ENCODE data around the gene TRAF1.

TRAF1 gene

DNA sequence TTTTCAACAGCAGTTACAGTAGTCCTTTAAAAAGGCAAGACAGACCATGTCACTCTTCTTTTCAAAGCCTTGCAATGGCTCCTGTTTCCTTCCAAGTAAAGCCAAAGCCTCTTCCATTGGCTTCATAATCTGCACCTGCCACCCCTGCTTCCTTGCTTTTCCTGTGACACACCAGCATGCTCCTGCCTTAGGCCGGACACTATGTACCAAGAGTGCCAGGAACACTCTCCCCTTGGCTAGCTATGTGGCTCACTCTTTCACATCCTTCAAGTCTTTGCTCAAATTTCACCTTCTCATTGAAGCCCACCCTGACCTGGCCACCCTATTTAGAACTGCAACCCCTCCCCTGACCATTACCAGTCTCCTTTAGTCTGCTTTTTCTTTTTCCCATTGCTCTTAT lies 22.2 kb upstream of the TRAF1 start:
- TF ChIP-seq, protein P1, sequence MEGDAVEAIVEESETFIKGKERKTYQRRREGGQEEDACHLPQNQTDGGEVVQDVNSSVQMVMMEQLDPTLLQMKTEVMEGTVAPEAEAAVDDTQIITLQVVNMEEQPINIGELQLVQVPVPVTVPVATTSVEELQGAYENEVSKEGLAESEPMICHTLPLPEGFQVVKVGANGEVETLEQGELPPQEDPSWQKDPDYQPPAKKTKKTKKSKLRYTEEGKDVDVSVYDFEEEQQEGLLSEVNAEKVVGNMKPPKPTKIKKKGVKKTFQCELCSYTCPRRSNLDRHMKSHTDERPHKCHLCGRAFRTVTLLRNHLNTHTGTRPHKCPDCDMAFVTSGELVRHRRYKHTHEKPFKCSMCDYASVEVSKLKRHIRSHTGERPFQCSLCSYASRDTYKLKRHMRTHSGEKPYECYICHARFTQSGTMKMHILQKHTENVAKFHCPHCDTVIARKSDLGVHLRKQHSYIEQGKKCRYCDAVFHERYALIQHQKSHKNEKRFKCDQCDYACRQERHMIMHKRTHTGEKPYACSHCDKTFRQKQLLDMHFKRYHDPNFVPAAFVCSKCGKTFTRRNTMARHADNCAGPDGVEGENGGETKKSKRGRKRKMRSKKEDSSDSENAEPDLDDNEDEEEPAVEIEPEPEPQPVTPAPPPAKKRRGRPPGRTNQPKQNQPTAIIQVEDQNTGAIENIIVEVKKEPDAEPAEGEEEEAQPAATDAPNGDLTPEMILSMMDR (conservative IDR thresholded peaks at IDR 0.05) = no peak
- no peak overlapping the region for H3K27ac ChIP-seq

DNA sequence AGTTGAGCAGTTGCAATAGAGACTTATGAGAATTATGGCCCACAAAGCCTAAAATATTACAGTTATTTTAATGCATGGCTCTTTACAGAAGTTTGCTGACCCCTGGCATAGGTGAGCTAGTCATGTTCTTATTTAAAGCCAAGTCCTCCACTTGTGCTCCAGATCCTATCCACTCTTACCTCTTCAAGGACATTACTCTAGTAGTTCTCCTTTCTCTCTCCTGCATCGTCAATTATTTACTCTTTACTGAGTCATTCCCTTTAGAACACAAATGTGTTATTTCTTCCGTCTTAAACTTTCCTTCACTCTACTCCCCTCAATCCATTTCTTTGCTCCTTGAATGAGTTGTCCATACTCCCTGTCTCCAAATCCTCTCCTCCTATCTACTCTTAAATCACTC lies 20.6 kb upstream of the TRAF1 start:
- TF ChIP-seq, protein P1 (conservative IDR thresholded peaks at IDR 0.05) = no peak
- no peak overlapping the region for H3K27ac ChIP-seq

DNA sequence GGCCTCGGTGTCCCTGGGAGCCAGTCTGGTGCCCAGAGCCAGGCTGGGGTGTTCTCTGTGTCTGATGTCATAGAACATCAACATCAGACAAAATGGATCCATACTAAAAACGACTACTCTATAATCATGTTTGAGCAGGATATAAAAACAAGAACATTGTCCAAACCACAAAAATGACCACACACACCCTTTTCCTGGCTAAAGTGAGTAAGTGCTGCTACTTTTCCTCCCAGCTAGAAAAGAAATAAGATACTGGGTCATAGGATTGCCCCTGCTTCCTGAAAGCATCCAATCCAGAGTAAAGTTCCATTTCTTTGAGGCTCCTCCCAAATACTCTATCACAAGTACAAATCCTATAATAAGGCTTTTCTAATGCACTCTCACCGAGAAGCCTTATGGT lies 19.7 kb upstream of the TRAF1 start:
- TF ChIP-seq, protein P1 (conservative IDR thresholded peaks at IDR 0.05) = no peak
- no peak overlapping the region for H3K27ac ChIP-seq

DNA sequence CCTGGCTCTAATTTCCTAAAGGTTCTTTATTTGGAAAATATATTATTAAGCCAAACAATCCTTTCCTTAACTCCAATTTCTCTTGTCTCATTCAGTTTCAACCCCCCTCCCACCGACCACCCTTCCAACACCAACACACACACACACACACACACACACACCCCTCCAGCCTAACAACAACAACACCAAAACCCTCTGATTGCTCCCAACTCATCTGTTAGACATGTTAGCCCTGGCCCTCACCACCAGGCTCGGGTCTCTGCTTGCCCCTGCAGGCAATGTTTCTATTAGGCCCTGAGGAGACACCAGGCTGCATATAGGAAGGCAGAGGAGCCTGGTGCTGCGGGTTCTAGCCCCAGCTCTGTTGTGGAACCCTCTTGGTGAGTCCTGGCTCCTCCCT lies 18.4 kb upstream of the TRAF1 start:
- H3K27ac ChIP-seq = peak overlapping the region; percentile 95; the same call in 1 of the 2 replicates
- TF ChIP-seq, protein P1 (conservative IDR thresholded peaks at IDR 0.05) = no peak

DNA sequence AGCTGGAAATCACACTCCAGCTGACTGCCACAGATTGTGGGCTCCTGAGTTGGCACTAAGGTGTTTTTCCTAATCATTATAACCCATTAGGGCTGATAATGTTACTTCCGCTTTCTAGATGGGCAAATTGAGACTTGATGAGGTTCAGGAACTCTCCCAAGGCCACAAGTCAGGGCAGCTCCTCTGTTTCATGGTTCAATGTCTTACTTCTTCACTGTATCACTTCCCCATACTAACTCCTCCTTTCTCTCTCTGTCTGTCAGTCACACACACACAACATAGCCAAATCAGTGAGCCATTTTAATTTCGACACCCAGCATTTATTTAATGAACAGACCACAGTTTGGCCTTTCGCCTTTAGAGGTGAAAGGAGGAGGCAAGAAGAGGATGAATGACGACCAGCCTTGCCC lies 17.8 kb upstream of the TRAF1 start:
- TF ChIP-seq, protein P1 (conservative IDR thresholded peaks at IDR 0.05) = no peak
- peak overlapping the region; percentile 95; the same call in 1 of the 2 replicates for H3K27ac ChIP-seq

DNA sequence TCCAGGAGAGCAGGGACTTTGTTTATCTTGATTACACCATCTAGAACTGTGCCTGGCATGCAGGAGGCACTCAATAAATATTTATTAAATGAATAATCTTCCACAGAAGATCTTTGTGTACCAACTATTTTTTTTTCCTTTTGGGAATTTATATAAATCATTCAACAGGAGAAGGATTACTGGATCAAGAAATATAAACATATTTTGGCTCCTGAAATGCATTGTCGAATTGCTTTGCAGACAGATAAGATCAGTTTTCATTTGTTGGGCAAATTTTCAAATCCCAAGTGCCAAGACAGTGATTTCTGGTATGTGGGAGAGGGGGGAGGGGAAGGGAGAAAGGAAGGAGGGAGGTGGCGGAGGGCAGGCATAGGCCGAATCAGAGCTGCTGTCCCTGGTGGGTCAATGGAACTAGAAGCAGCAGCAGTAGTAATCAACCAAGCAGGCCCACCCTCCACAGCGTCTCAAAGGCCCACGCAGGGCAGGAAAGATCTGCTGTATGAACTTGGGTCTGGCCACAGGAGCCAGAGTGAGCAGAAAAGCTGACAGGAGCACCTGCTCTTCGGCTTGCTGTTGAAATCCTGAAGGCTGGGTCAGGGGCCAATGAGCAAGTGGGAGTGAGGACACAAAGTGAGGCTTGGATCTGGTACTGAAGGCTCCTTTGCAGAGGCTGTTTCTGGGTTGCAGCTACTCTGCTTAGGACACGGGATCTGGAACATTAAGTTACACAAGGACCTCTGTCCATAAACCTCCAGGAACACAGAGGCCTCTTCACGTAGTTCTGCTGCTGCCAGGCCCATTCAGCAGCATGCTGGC lies 15.8 kb upstream of the TRAF1 start:
- TF ChIP-seq, protein P1 (conservative IDR thresholded peaks at IDR 0.05) = no peak
- peak overlapping the region; percentile 95 for H3K27ac ChIP-seq

DNA sequence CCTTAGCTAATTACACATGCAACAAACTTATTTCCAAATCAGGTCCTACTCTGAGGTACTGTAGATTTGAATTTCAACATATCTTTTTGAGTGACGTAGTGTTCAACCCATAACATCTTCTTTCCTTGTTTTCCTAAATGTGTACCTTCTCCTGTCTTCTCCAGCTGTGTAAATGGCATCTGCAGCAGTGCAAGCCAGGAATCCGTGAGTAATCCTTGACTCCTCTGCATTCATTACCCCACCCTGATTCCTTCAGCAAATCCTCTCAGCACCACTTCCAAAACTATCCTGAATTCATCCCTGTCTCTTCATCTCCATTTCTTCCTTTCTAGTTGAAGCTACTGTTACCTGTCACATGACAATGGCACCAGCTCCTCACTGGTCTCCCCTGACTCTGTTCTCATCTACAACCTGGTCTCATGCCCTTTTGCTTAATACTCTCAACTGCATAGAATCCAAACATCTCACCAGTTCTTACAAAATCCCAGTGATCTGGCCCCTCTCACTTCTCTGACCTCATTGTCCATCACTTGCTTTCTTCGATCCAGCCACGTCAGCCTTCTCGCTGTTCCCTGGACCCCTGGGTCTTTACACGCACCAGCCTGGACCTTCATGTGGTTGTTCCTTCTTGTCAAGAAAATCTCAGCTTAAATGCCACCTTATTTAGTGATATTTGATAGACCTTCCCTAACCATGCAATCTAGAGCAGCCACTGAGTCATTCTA lies 14.6 kb upstream of the TRAF1 start:
- H3K27ac ChIP-seq = peak overlapping the region; percentile 95
- TF ChIP-seq, protein P1 (conservative IDR thresholded peaks at IDR 0.05) = no peak

All from VCaP (cell line).